Trophoblast cell (in vitro differentiated cells and primary cell): ENCODE results near the gene MTFR1L.

Source experiments
- DNase-seq, 2 donors: peaks; one replicate each; pipeline ENCODE4 v3.0.0-alpha.2; 2016
- H2AFZ ChIP-seq: 2 replicates; pipeline ENCODE4 v1.6.1; 2013; ENCODE audit warnings: low read length, moderate library complexity, mild to moderate bottlenecking; ENCODE audit not compliant: insufficient read depth, poor library complexity
- H2AK5ac ChIP-seq: 2 replicates; pipeline ENCODE4 v1.6.1; 2013; ENCODE audit warnings: mild to moderate bottlenecking, low read length
- H2BK120ac ChIP-seq: 2 replicates; pipeline ENCODE4 v1.6.1; 2013; ENCODE audit warnings: low read length, mild to moderate bottlenecking, moderate library complexity; ENCODE audit not compliant: insufficient read depth, poor library complexity
- H2BK12ac ChIP-seq: 2 replicates; pipeline ENCODE4 v1.6.1; 2013; ENCODE audit warnings: mild to moderate bottlenecking, low read length, moderate library complexity
- H2BK5ac ChIP-seq: 2 replicates; pipeline ENCODE4 v1.6.1; 2013; ENCODE audit warnings: low read length, low read depth, moderate library complexity, mild to moderate bottlenecking; ENCODE audit not compliant: poor library complexity
- H3K14ac ChIP-seq: 2 replicates; pipeline ENCODE4 v1.6.1; 2013; ENCODE audit warnings: mild to moderate bottlenecking, low read length
- H3K18ac ChIP-seq: 2 replicates; pipeline ENCODE4 v1.6.1; 2013; ENCODE audit warnings: mild to moderate bottlenecking, low read length
- H3K23ac ChIP-seq: 2 replicates; pipeline ENCODE4 v1.6.1; 2013; ENCODE audit warnings: low read length
- H3K27ac ChIP-seq: 2 replicates; pipeline ENCODE4 v1.5.1; 2013; ENCODE audit warnings: low read depth, mild to moderate bottlenecking, inconsistent platforms, low read length, moderate library complexity
- H3K27me3 ChIP-seq: 2 replicates; pipeline ENCODE4 v1.6.1; 2013; ENCODE audit warnings: inconsistent platforms, mild to moderate bottlenecking, low read length, moderate library complexity; ENCODE audit not compliant: insufficient read depth
- H3K36me3 ChIP-seq, 2 experiments: 1 replicate in 1 of 2; 2 replicates in 1 of 2; pipeline ENCODE4 v1.6.1; 2013; ENCODE audit warnings: low read length in 2 of 2, mild to moderate bottlenecking in 2 of 2, moderate library complexity in 1 of 2; ENCODE audit not compliant: insufficient read depth in 2 of 2, control insufficient read depth in 1 of 2
- H3K4ac ChIP-seq: 2 replicates; pipeline ENCODE4 v1.6.1; 2013; ENCODE audit warnings: low read depth, mild to moderate bottlenecking, low read length, moderate library complexity
- H3K4me1 ChIP-seq, 2 experiments: 1 replicate in 1 of 2; 2 replicates in 1 of 2; pipeline ENCODE4 v1.6.1; 2013; ENCODE audit warnings: low read length in 2 of 2, mild to moderate bottlenecking in 2 of 2, moderate library complexity in 1 of 2; ENCODE audit not compliant: insufficient read depth in 2 of 2, control insufficient read depth in 1 of 2
- H3K4me2 ChIP-seq: 2 replicates; pipeline ENCODE4 v1.6.1; 2013; ENCODE audit warnings: inconsistent platforms, mild to moderate bottlenecking, low read length, moderate library complexity
- H3K4me3 ChIP-seq: 2 replicates; pipeline ENCODE4 v1.5.1; 2013; ENCODE audit warnings: mild to moderate bottlenecking, low read depth, low read length, inconsistent platforms
- H3K79me1 ChIP-seq: one replicate; pipeline ENCODE4 v1.6.1; 2013; ENCODE audit warnings: low read length
- H3K79me2 ChIP-seq: 2 replicates; pipeline ENCODE4 v1.6.1; 2013; ENCODE audit warnings: low read length, mild to moderate bottlenecking; ENCODE audit not compliant: control insufficient read depth, insufficient read depth, poor library complexity
- H3K9ac ChIP-seq: 2 replicates; pipeline ENCODE4 v1.6.1; 2013; ENCODE audit warnings: mild to moderate bottlenecking, low read length
- H3K9me3 ChIP-seq: 2 replicates; pipeline ENCODE4 v1.6.1; 2013; ENCODE audit warnings: low read depth, mild to moderate bottlenecking, control low read depth, inconsistent platforms, low read length; ENCODE audit not compliant: insufficient read depth
- H4K12ac ChIP-seq: 2 replicates; pipeline ENCODE4 v1.6.1; 2013; ENCODE audit warnings: low read depth, mild to moderate bottlenecking, low read length, moderate library complexity
- H4K8ac ChIP-seq: 2 replicates; pipeline ENCODE4 v1.6.1; 2013; ENCODE audit warnings: low read depth, mild to moderate bottlenecking, low read length, moderate library complexity
- H4K91ac ChIP-seq: one replicate; pipeline ENCODE4 v1.6.1; 2013; ENCODE audit warnings: low read depth, mild to moderate bottlenecking, low read length, moderate library complexity
- WGBS: extraction: QIAGEN DNeasy Blood & Tissue Kit; methylation state at CpG from one replicate; pipeline ENCODE4 v1.1.7; 2013; ENCODE audit warnings: missing lambda C conversion rate; ENCODE audit not compliant: insufficient read length, insufficient coverage; ENCODE audit errors: extremely low coverage; 5-methylcytosine and 5-hydroxymethylcytosine counted together

The MTFR1L gene

GRCh38 chr1:25782608-25783201, 37.0 kb upstream of the MTFR1L start:
- no peaks in the 10 kb centered on the region for H3K9me3 ChIP-seq
- peaks cover 11 to 20% of the 10 kb centered on the region in 2 experiments for H3K4me1 ChIP-seq
- H3K79me1 ChIP-seq, result no peaks in the 10 kb centered on the region
- H3K14ac ChIP-seq, result no peak overlapping the region
- H3K23ac ChIP-seq, result no peak overlapping the region
- DNase-seq, result no peak
- H2BK12ac ChIP-seq, result no peak overlapping the region
- H3K36me3 ChIP-seq, result no peaks in the 10 kb centered on the region
- H3K4ac ChIP-seq, result no peak overlapping the region
- H2BK120ac ChIP-seq, result no peak overlapping the region
- no peak overlapping the region for H3K4me3 ChIP-seq
- peaks cover 2% of the 10 kb centered on the region for H3K27me3 ChIP-seq
- no peak overlapping the region for H2BK5ac ChIP-seq
- no peak overlapping the region for H3K4me2 ChIP-seq
- H3K27ac ChIP-seq, result no peak overlapping the region
- no peak overlapping the region for H2AFZ ChIP-seq
- no peaks in the 10 kb centered on the region for H3K79me2 ChIP-seq
- no CpG with 5 or more reads among the region's 18 CpGs for WGBS
- no peak overlapping the region for H2AK5ac ChIP-seq
- H4K91ac ChIP-seq, result no peak overlapping the region
- no peak overlapping the region for H3K9ac ChIP-seq
- H4K12ac ChIP-seq, result no peak overlapping the region
- H3K18ac ChIP-seq, result no peak overlapping the region
- H4K8ac ChIP-seq, result no peak overlapping the region

- H3K4me3 ChIP-seq, result no peak overlapping the region
- no peak overlapping the region for H3K27ac ChIP-seq
- H3K18ac ChIP-seq, result no peak overlapping the region
- peaks cover 2% of the 10 kb centered on the region for H3K27me3 ChIP-seq
- no peak overlapping the region for H3K4me2 ChIP-seq
- no peak overlapping the region for H3K4ac ChIP-seq
- H3K36me3 ChIP-seq, result no peaks in the 10 kb centered on the region
- H3K9ac ChIP-seq, result no peak overlapping the region
- no peak overlapping the region for H2BK5ac ChIP-seq
- H4K12ac ChIP-seq, result no peak overlapping the region
- no peaks in the 10 kb centered on the region for H3K79me2 ChIP-seq
- H2BK120ac ChIP-seq, result no peak overlapping the region
- H4K8ac ChIP-seq, result no peak overlapping the region
- no peak for DNase-seq
- no peak overlapping the region for H2AFZ ChIP-seq
- H2BK12ac ChIP-seq, result no peak overlapping the region
- H2AK5ac ChIP-seq, result no peak overlapping the region
- no peak overlapping the region for H3K23ac ChIP-seq
- no peak overlapping the region for H4K91ac ChIP-seq
- no peaks in the 10 kb centered on the region for H3K9me3 ChIP-seq
- no peak overlapping the region for H3K14ac ChIP-seq
- peaks cover 11 to 20% of the 10 kb centered on the region in 2 experiments for H3K4me1 ChIP-seq
- no CpG with 5 or more reads among the region's 9 CpGs for WGBS
- no peaks in the 10 kb centered on the region for H3K79me1 ChIP-seq
Measured at GRCh38 chr1:25784575-25785051, 35.1 kb upstream of the MTFR1L start.

- Histone ChIP-seq H3K4ac (no peak overlapping the region), H2BK12ac (no peak overlapping the region), H4K8ac (no peak overlapping the region), H2AK5ac (no peak overlapping the region), H3K9ac (no peak overlapping the region), H3K27ac (no peak overlapping the region), H2BK5ac (no peak overlapping the region), H2BK120ac (no peak overlapping the region), H3K79me1 (no peaks in the 10 kb centered on the region), H3K4me2 (no peak overlapping the region), H3K4me3 (no peak overlapping the region), H4K12ac (no peak overlapping the region), H3K23ac (no peak overlapping the region), H2AFZ (no peak overlapping the region), H3K18ac (no peak overlapping the region), H3K4me1 (peaks cover 10 to 16% of the 10 kb centered on the region in 2 experiments), H3K36me3 (no peaks in the 10 kb centered on the region), H3K27me3 (peaks cover 2% of the 10 kb centered on the region), H4K91ac (no peak overlapping the region), H3K9me3 (peaks cover 2% of the 10 kb centered on the region), H3K14ac (no peak overlapping the region), H3K79me2 (no peaks in the 10 kb centered on the region)
- WGBS, result no CpG with 5 or more reads among the region's 10 CpGs
- no peak for DNase-seq
Measured at GRCh38 chr1:25785333-25786067, 34.3 kb upstream of the MTFR1L start.

- no peak overlapping the region for H4K91ac ChIP-seq
- H3K27me3 ChIP-seq, result peaks cover 2% of the 10 kb centered on the region
- H3K4me1 ChIP-seq, result peaks cover 5 to 7% of the 10 kb centered on the region in 2 experiments
Measured at GRCh38 chr1:25786887-25787759, 32.6 kb upstream of the MTFR1L start.

More at GRCh38 chr1:25786887-25787759, 32.6 kb upstream of the MTFR1L start:
- H3K79me1 ChIP-seq, result no peaks in the 10 kb centered on the region
- no peak overlapping the region for H3K4ac ChIP-seq
- H2AFZ ChIP-seq, result no peak overlapping the region
- H3K9ac ChIP-seq, result no peak overlapping the region
- H3K79me2 ChIP-seq, result no peaks in the 10 kb centered on the region
- no peak overlapping the region for H2AK5ac ChIP-seq
- H3K23ac ChIP-seq, result no peak overlapping the region
- H3K4me3 ChIP-seq, result no peak overlapping the region
- no CpG with 5 or more reads among the region's 11 CpGs for WGBS
- no peak overlapping the region for H2BK120ac ChIP-seq
- H3K9me3 ChIP-seq, result peaks cover 3% of the 10 kb centered on the region
- H3K36me3 ChIP-seq, result no peaks in the 10 kb centered on the region
- no peak overlapping the region for H3K4me2 ChIP-seq
- no peak overlapping the region for H2BK12ac ChIP-seq
- no peak overlapping the region for H3K18ac ChIP-seq
- DNase-seq, result no peak
- H2BK5ac ChIP-seq, result no peak overlapping the region
- no peak overlapping the region for H3K27ac ChIP-seq
- no peak overlapping the region for H4K12ac ChIP-seq
- H3K14ac ChIP-seq, result no peak overlapping the region
- no peak overlapping the region for H4K8ac ChIP-seq
